ENCODE measurements around the gene FAF1.

The FAF1 gene

DNA sequence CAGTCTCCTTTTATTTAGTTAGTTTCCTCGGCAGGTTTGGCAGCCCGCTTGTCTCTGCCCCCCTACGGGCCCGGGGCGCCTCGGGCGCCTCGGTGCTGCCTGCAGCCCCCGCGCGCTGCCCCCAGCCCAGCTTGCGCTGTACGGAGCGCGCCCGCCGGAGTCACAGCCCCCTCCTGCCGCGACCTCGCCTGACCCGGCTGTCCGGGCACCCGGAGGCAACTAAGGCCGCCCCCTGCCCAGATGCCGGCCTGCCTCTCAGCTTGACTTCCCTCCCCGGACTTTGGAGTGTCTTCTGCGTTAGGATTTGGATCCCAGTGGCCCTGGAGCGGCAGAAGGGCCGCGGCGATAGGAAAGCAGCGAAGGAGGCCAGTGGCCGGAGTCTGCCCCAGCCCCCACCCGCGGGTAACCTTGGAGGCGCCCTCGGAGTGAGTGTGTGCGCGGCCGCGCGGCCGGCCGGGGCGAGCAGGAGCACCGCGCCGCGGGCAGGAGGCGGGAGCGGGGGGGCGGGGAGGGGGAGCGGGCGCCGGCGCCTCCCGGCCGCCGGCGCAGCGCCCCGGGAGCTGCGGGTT is 17.6 kb upstream of the FAF1 start:
- DNase-seq, result peak in 1 of 2 donors; percentile 43

- DNase-seq, result peak in 1 of 2 donors; percentile 24
Measured at GRCh38 chr1:50976890-50977574, 17.0 kb upstream of the FAF1 start.

DNA sequence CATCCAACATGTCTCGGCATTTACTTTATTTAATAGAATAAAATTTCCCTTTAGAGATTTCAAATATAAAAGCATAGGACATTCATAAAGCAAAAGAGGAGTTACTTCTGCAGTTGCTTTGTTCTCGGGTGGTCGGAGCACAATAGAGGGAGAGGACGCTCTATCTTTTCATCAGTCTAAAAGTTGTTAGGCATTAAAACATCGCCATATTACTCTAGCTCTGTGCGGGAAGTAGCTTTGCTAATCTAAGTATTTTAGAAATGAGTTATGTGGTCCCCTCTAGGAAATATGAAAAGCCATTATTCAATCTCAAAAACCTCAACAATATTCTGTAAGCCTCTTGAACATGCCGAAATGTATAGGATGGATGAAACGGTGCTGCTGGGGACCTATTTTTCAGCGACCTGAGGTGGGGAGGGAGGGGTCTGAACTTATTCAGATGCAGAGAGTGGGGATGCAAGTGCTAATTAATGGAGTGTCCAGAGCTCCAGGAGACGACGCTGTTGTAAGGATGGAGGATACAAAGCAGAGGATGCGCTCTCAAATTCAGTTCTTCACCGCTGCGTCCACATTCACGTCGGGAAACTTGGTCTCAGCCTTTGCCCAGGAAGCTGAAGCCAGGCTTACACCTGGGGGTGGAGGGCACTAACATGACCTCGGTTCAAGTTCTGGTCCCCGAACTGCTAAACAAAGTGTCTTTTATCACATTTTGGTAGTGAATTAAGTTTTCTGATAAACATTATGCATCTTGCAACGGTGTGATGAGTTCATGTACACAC is 16.2 kb upstream of the FAF1 start:
- DNase-seq, result no peak

DNA sequence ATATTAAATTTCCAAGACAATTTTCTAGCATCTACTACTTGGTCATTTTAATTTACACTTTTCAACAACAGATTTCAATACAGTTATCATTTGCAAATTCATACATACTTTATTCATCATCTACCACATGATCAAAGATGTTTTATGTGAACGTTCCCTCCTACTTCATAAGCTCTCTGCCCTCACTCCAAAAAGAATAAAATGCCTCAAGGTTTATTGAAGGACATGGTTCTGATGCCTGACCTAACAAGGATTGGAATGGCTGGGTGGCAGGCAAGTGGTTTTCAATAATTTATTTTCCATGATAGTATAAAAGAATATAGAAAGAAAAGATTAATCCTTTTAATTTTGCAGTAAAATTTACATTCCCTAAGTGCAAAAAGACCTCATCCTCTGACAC is 15.4 kb upstream of the FAF1 start:
- no peak for DNase-seq

GRCh38 chr1:50974618-50974935 is 14.5 kb upstream of the FAF1 start:
- DNase-seq, result no peak

DNA sequence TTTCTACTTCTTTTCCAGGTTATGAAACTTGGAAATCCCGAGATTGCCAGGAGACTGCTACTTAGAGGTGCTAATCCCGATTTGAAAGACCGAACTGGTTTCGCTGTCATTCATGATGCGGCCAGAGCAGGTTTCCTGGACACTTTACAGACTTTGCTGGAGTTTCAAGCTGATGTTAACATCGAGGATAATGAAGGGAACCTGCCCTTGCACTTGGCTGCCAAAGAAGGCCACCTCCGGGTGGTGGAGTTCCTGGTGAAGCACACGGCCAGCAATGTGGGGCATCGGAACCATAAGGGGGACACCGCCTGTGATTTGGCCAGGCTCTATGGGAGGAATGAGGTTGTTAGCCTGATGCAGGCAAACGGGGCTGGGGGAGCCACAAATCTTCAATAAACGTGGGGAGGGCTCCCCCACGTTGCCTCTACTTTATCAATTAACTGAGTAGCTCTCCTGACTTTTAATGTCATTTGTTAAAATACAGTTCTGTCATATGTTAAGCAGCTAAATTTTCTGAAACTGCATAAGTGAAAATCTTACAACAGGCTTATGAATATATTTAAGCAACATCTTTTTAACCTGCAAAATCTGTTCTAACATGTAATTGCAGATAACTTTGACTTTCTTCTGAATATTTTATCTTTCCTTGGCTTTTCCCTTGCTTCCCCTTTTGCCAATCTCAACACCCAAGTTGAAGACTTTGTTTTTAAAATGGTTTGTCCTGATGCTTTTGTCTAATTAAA is 14.0 kb upstream of the FAF1 start:
- no peak for DNase-seq

DNA sequence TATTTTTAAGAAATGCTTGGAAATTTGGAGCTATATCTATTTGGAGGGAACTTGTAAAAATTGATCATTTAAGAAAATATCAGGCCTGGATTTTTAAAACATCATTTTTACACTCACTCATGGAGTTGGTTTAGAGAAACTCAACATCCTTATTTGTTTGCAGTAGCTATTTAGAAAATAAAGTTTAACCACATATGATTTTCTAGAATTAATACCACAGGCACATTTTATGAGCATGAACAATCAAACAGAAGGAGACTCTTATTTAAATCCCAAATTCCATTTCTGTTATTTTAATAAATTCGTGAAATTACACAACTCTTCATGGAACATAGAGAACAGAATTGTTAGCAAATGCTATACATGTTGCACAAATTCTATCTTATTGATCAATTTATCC is 13.2 kb upstream of the FAF1 start:
- DNase-seq, result no peak

DNA sequence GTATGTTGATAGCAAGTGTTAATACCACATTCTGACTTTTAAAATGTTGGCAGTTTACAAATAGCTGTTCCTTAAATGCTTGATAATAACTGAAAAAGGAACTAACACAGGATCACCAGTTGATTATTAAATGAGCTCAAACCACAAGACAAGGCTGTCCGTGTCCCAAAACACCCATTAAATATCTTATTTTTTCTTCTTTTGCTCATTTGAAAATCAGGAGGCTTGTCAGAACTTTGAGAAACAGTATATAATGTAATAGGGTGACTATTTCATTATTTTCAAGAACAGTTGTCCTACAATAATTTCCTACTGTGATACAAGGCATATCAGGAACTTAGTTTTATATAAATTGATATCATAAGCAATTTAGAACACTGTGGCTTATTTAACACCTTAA is 12.7 kb upstream of the FAF1 start:
- DNase-seq, result no peak

- DNase-seq, result no peak
Measured at GRCh38 chr1:50971748-50972305, 11.8 kb upstream of the FAF1 start.

- DNase-seq, result no peak
Measured at GRCh38 chr1:50970931-50971582, 11.0 kb upstream of the FAF1 start.

DNA sequence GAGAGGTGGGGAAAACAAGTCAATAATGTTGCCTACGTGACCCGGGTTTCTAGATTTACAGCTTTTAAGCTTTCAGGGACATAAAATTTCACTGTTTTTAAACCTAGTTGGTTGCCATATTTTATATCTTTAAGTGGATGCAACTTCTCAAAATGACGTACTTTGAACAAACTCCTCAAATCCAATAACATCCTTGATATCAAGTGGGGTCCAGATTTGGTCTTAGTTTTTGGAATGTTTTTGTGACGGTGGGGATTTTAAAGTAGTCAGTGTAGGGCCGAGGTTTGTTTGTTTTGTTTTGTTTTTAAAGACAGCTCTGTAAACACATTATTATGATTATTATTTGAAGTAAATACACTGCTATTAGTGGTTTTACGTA is 10.4 kb upstream of the FAF1 start:
- DNase-seq, result no peak

DNA sequence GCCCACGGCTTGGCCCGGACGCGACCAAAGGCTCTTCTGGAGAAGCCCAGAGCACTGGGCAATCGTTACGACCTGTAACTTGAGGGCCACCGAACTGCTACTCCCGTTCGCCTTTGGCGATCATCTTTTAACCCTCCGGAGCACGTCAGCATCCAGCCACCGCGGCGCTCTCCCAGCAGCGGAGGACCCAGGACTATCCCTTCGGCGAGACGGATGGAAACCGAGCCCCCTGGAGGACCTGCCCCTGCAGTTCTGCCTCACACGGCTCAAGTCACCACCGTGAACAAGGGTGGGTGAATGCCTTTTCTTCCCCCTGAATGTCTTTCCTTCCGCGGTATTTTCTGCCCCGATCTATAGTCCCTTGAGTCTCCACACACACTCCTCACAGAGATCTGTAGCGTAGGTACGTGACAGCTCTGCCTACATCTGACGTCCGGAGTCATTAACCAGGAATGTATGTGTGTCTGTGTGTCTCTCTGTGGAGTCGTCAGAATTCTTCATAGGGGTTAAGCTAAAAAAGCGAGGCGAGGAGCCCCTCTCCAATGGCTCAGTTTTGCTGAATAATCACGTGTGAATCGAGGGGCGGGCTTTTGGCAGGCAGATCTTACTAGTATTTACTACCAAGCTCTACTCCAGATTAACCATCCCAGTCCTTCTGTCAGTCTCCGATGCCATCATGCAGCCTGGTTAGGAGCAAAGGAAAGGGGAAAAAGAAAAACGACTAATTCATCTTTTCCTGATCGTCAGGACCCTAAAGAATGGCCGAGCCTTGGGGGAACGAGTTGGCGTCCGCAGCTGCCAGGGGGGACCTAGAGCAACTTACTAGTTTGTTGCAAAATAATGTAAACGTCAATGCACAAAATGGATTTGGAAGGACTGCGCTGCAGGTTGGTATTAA is 9.8 kb upstream of the FAF1 start, which contains the start of gene CDKN2C:
TSS of gene CDKN2C (plus strand) at position 635 of the 898 bp plus-strand sequence. CDS start at position 759, 124 bp downstream.
- DNase-seq, result peak; percentile 61 to 72

GRCh38 chr1:50968821-50969610 is 8.9 kb upstream of the FAF1 start:
- DNase-seq, result peak in 1 of 2 donors; percentile 64

GRCh38 chr1:50968158-50968820 is 8.2 kb upstream of the FAF1 start:
- DNase-seq, result peak; percentile 85 to 89

GRCh38 chr1:50967416-50968157 is 7.5 kb upstream of the FAF1 start:
- DNase-seq, result no peak

DNA sequence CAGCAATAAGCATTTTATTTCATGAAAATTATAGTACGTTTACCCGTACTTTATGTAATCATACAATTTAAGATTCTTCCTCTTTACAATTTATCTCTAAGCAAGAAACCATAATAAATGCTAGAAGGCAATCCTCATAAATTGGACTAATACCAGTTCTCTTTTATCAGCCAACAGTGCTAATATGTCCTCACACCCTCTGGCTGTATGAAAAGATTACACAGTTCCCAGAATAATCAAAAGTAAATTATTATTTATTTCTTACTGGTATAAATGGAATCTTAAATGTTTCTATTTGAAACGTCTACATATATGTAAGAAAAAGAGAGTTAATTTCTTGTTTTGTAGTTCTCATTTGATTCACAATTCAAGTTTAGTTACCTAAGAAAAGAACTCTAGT is 6.9 kb upstream of the FAF1 start:
- no peak for DNase-seq

DNA sequence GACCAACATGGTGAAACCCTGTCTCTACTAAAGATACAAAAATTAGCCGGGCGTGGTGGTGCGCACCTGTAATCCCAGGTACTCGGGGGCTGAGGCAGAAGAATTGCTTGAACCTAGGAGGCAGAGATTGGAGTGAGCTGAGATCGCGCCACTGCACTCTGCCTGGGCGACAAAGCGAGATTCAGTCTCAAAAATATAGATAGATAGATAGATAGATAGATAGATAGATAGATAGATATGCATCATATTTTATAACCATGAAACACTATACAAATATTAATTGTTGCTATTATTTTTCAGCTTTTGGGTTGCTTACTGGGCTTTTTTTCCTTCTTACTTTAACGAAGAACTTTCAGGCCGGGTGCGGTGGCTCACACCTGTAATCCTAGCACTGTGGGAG is 4.8 kb upstream of the FAF1 start:
- DNase-seq, result no peak

DNA sequence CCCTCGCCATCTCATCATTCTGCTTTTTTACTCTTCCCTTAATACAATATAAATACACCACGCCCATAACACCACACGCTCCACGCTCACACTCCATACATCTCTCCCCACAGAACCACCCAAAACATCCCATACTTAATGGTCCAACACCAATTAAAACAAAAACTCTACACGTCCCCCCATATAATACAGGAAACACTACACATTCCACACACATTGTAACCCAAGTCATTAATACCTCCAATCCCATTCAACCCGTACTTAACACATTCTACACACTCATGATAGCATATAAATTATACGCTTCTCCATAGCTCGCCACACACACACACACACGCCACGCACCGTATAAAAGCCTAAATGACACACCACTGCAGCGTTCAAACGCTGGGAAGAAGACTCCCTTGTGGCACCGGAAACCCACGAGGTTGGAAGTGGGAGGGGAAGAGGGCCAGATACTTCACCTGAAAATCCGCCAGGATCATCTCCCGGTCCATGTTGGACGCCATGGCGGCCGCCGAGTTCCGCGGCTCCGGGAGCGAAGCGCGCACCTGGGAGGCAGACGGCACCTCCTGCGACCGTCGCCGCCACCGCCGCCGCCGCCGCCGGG is 659 bp downstream of the FAF1 start:
- peak in 1 of 2 donors; percentile 55 for DNase-seq

GRCh38 chr1:50955116-50955515 is 5.0 kb downstream of the FAF1 start:
- no peak for DNase-seq
